Mesodermal cell (in vitro differentiated cells): ENCODE data around the gene DEFB129. TPM values are rescaled to one million over a fixed set of nuclear protein-coding genes. Genes with fewer than 3 reads are reported as not detected.
"Not testable (repeated sequence)": the region's sequence is repeated elsewhere in the genome, so short reads cannot be mapped to it uniquely, and the experiment has no call there.

Experiments
- H3K27ac ChIP-seq: 2 replicates; pipeline ENCODE4 v1.7.0; 2013; ENCODE audit warnings: mild to moderate bottlenecking, low read depth, low read length, moderate library complexity; ENCODE audit not compliant: severe bottlenecking
- H3K36me3 ChIP-seq: 2 replicates; pipeline ENCODE4 v1.7.1; 2013; ENCODE audit warnings: mild to moderate bottlenecking, low read length, moderate library complexity; ENCODE audit not compliant: control insufficient read depth, insufficient read depth
- H3K4me1 ChIP-seq: one replicate; pipeline ENCODE4 v1.7.1; 2013; ENCODE audit warnings: mild to moderate bottlenecking, low read length; ENCODE audit not compliant: insufficient read depth, control insufficient read depth, poor library complexity, severe bottlenecking
- H3K4me3 ChIP-seq: 2 replicates; pipeline ENCODE4 v1.7.0; 2013; ENCODE audit warnings: low read length, control low read depth, mild to moderate bottlenecking; ENCODE audit not compliant: insufficient read depth, poor library complexity, severe bottlenecking; ENCODE audit errors: extremely low read depth
- H3K9me3 ChIP-seq: 2 replicates; pipeline ENCODE4 v1.7.1; 2013; ENCODE audit warnings: mild to moderate bottlenecking, low read length, moderate library complexity; ENCODE audit not compliant: control insufficient read depth
- WGBS, 2 experiments: methylation state at CpG; one replicate each; pipeline ENCODE4 v1.1.5; 2013; ENCODE audit warnings: missing lambda C conversion rate in 2 of 2; ENCODE audit not compliant: insufficient coverage in 2 of 2; 5-methylcytosine and 5-hydroxymethylcytosine counted together
- polyA plus RNA-seq, 2 experiments: library from polyadenylated mRNA; stranded (reverse); fragments of 50-300 nt; gene quantifications; one replicate each; pipeline ENCODE4 v1.2.3, GENCODE V29; 2013

DEFB129 gene, protein sequence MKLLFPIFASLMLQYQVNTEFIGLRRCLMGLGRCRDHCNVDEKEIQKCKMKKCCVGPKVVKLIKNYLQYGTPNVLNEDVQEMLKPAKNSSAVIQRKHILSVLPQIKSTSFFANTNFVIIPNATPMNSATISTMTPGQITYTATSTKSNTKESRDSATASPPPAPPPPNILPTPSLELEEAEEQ
- not detected for polyA plus RNA-seq (2013, experiment 1 of 2)
- polyA plus RNA-seq (2013, experiment 2 of 2), result not detected

DNA sequence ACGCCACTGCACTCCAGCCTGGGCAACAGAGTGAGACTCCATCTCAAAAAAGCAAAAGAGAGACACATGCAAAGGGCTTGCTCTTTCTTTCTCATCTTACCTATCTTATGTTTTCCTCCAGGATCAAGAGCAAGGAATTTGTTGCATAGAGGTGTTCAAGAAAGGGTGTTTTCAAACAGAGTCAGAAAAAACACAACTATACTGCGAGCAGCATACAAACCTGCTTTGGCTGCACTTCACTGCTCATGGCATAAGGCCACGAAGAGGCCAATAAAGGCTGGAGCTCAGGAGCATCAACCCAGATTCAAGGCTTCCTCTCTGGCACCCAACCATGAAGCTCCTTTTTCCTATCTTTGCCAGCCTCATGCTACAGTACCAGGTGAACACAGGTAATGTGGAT, at the start of gene DEFB129:
Gene DEFB129, plus strand, starts transcription at position 301 of the 400 bp plus-strand sequence. Its CDS starts 31 bp downstream, at position 332.
- 77 to 79% methylated on average over 2 to 3 of the region's 3 CpGs for WGBS, 2 experiments
- H3K4me1 ChIP-seq, result no peaks in the 10 kb centered on the region
- H3K36me3 ChIP-seq, result no peaks in the 10 kb centered on the region
- H3K27ac ChIP-seq, result no peak within 1 kb of the TSS
- H3K4me3 ChIP-seq, result no peak within 1 kb of the TSS
- no peaks in the 10 kb centered on the region for H3K9me3 ChIP-seq

DNA sequence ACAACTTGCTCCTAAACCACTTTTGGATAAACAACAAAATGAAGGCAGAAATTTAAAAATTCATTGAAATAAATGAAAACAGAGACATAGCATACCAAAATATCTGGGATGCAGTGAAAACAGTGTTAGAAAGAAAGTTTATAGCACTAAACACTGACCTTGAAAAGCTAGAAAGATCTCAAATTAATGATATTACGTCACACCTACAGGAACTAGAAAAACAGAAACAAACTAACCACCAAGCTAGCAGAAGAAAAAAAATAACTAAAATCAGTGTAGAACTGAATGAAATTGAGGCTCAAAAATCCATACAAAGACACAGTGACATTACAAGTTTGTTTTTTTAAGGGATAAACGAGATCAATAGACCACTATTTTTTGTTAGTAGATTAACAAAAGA, 42.8 kb upstream of the DEFB129 start:
- no CpG with 5 or more reads among the region's 2 CpGs for WGBS, 2 experiments
- no peak overlapping the region for H3K27ac ChIP-seq
- no peaks in the 10 kb centered on the region for H3K36me3 ChIP-seq
- H3K9me3 ChIP-seq, result no peaks in the 10 kb centered on the region
- H3K4me1 ChIP-seq, result no peaks in the 10 kb centered on the region
- H3K4me3 ChIP-seq, result no peak overlapping the region

DNA sequence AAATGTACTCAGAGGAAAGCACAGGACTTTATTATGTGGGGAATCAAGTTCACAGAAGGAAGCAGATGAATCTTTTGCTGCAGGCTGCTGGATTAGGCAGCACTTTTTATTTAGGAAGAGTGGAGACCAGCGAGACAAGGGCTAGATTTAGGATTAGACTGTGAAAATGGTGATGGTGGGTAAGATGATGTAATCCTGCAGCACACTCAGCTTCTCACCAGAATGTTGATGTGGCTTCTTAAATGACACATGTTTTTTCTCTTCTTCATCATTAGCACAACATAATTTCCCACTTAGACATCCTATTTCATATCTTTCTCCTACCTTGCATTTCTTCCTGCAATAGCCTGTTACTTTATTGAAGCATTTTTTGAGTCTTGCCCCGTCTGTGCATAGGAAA, 39.3 kb upstream of the DEFB129 start:
- no peaks in the 10 kb centered on the region for H3K9me3 ChIP-seq
- WGBS, 2 experiments, result 71 to 100% methylated on average over 1 of the region's 2 CpGs
- H3K4me1 ChIP-seq, result no peaks in the 10 kb centered on the region
- H3K36me3 ChIP-seq, result no peaks in the 10 kb centered on the region
- no peak overlapping the region for H3K27ac ChIP-seq
- H3K4me3 ChIP-seq, result no peak overlapping the region

DNA sequence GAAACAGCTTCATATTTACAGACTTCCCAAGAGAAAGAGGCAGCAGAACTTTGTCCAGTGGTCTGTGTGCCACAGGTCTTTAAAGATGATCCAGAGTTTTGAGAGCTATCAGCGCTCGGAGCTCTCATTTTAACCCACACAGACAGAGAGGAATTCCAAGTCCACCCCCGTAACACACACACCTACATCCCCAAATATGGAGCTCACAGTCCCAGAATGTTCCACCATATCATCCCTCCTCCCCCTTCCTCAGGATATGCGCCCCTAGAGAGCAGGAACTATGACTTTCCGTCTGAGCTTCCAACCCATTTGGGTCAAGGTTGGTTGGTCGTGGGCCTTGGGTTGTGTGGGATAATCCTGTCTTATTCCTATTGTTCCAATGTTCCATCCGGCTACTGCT, 37.4 kb upstream of the DEFB129 start, which contains the start of gene DEFB128:
Gene DEFB128, minus strand, starts transcription at position 101 of the 400 bp plus-strand sequence. Its CDS starts 88 bp downstream, at position 13.
- Histone ChIP-seq H3K36me3 (no peaks in the 10 kb centered on the region), H3K4me1 (no peaks in the 10 kb centered on the region), H3K27ac (no peak within 1 kb of the TSS), H3K4me3 (no peak within 1 kb of the TSS), H3K9me3 (no peaks in the 10 kb centered on the region)
- WGBS, 2 experiments, result 64 to 91% methylated on average over 3 of the region's 7 CpGs

DNA sequence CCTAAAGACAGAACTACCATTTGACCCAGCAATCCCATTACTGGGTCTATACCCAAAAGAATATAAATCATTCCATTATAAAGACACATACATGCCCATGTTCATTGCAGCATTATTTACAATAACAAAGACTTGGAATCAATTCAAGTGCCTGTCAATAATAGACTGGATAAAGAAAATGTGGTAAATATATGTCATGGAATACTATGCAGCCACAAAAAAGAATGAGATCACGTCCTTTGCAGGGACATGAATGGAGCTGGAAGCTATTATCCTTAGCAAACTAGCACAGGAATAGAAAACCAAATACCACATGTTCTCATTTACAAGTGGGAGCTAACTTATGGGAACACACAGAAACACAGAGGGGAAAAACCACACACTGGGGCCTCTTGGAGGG, 28.8 kb upstream of the DEFB129 start:
- Histone ChIP-seq H3K27ac (no peak overlapping the region), H3K9me3 (no peaks in the 10 kb centered on the region), H3K36me3 (no peaks in the 10 kb centered on the region), H3K4me1 (no peaks in the 10 kb centered on the region), H3K4me3 (no peak overlapping the region)
- no CpG with 5 or more reads among the region's 1 CpG for WGBS, 2 experiments

DNA sequence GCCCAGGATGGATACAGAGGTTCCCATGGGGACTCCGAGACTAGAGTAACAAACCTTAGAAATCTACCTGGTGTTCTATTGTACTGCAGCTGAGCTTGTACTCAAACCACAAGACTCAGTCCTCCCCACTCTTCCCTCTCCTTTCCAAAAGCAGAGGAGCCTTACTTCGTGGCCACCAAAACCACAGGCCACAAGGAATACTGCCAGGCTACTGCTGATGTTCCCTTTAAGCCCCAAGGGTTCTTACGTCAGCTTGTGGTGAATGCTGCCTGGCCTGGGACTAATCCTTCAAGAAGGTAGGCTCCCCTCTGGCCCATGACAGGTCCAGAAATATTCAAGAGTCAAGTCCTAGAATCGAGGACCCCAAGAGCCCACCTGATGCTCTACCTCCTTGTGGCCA, 27.1 kb upstream of the DEFB129 start:
- WGBS, 2 experiments, result 78 to 84% methylated on average over 3 to 4 of the region's 4 CpGs

DNA sequence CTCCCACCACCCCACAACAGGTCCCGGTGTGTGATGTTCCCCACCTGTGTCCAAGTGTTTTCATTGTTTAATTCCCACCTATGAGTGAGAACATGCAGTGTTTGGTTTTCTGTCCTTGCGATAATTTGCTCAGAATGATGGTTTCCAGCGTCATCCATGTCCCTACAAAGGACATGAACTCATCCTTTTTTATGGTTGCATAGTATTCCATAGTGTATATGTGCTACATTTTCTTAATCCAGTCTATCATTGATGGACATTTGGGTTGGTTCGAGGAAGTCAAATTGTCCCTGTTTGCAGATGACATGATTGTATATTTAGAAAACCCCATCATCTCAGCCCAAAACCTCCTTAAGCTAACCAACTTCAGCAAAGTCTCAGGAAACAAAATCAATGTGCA, 23.4 kb upstream of the DEFB129 start:
- not testable (repeated sequence) for H3K4me1 ChIP-seq, H3K4me3 ChIP-seq, H3K27ac ChIP-seq, H3K36me3 ChIP-seq, H3K9me3 ChIP-seq
- 88% methylated on average over 1 of the region's 4 CpGs; no CpG with 5 or more reads in 1 of the 2 experiments for WGBS, 2 experiments

More for the DNA sequence above, 27.1 kb upstream of the DEFB129 start:
- Histone ChIP-seq H3K27ac (no peak overlapping the region), H3K9me3 (no peaks in the 10 kb centered on the region), H3K36me3 (no peaks in the 10 kb centered on the region), H3K4me3 (no peak overlapping the region), H3K4me1 (no peaks in the 10 kb centered on the region)

DNA sequence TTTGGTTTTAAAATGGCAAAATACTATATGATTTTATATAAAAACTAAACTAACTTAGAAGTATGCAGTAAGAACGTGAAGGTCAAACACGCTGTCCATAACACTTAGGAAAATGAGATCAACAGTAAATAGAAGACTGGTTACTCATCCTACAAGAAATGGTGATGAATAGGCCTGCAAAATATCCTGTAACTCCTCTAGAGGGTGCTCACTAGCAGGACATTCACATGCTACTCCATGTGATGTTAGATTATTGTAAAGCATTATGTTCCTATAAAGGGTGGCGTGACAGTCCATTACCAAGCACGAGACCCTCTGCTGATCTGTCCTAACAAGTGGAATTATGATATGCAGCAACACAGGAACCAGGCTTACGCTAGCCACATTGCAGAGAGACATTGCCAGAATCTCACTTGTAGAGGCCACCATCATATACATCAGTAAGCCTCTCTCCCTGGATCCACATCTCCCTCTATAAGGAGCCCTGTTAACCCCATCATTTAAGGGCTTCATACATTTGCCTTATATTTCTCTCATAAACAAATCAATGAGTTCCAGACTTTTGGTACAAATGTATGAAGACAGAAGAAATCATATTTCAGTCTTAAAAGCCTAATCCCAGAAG, 18.0 kb upstream of the DEFB129 start:
- WGBS, 2 experiments, result 41 to 50% methylated on average over 3 of the region's 5 CpGs
- Histone ChIP-seq H3K4me3 (no peak overlapping the region), H3K36me3 (no peaks in the 10 kb centered on the region)

DNA sequence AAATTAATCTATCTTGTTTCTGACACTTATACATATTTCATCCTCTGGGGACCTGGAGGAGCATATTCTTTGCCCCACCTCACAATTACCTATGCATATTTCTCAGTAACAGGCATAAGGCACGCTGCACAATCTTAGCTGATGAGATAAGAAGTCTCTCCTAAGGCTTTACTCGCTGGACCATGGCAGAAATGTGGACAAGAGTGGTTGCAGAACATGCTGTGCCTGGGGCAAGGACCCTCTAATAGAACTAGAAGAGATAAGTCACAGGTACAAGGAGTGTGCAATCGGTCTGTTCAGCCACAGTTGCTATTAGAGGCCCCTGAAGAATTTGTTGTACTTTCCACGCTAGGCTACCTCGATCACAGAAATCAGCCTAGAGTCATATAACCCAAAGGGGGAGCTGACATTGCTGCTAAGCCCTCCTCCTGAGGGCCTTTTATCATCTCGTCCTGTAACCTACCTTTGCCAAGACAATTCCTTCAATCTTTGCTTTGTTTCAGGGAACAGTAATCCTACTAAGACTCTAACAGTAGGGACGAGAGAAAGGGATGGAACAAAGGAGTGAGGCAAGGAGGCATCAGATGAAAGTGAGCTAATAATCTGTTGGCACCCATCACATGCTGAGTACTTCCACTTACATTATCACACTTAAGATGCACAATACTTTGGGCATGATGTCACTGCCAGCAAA, 16.1 kb upstream of the DEFB129 start:
- Histone ChIP-seq H3K4me1 (no peaks in the 10 kb centered on the region), H3K4me3 (no peak overlapping the region), H3K27ac (no peak overlapping the region), H3K36me3 (no peaks in the 10 kb centered on the region), H3K9me3 (no peaks in the 10 kb centered on the region)
- 50 to 66% methylated on average over 3 to 5 of the region's 7 CpGs for WGBS, 2 experiments

More for the DNA sequence above, 18.0 kb upstream of the DEFB129 start:
- Histone ChIP-seq H3K27ac (no peak overlapping the region), H3K4me1 (no peaks in the 10 kb centered on the region), H3K9me3 (no peaks in the 10 kb centered on the region)

DNA sequence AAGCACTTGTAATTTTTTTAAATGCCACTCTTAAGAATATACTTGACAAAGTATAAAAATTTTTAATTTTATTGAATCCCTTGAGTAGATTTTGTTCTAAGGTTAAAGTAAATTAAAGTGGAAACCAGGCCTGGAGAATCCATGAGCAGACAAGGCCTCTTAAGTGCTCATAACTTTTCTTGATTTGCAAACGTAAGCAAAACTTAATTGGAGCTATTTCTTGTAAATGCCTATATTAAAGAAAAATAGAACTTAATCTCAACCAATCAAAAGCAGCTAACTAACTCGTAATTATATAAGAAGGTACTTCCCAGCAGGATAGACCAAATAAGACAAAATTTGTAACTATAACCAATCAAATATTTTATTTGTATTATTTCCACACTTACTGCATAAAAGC, 12.7 kb upstream of the DEFB129 start:
- Histone ChIP-seq H3K36me3 (no peaks in the 10 kb centered on the region), H3K27ac (no peak overlapping the region), H3K4me3 (no peak overlapping the region), H3K4me1 (no peaks in the 10 kb centered on the region), H3K9me3 (no peaks in the 10 kb centered on the region)
- no CpG with 5 or more reads among the region's 2 CpGs for WGBS, 2 experiments

DNA sequence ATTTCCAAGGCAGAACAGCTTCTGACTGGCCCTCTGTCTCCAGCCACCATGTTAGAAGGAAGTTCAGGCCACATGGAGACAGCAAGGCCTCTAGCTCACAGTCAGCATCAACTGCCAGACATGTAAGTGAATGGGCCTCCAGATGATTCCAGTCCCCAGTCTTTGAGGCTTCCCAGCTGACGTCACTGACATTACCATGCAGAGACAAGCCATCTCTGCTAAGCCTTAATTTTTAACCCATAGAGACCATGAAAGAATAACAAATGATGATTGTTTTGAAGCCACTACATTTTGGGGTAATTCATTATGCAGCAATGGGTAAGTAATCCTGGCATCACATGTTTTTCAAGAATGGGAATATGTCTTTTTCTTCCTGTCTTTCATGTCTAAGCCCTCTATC, 11.3 kb upstream of the DEFB129 start:
- Histone ChIP-seq H3K4me3 (no peak overlapping the region), H3K27ac (no peak overlapping the region), H3K9me3 (no peaks in the 10 kb centered on the region), H3K4me1 (no peaks in the 10 kb centered on the region), H3K36me3 (no peaks in the 10 kb centered on the region)
- no CpG with 5 or more reads among the region's 1 CpG for WGBS, 2 experiments
